H7 (cell line): Measurements from ENCODE around the gene IKZF1. TPM values are rescaled to one million over a fixed set of nuclear protein-coding genes. Genes with fewer than 3 reads are reported as not detected.

Experiments used
- DNase-seq: peaks from one replicate; pipeline ENCODE4 v3.0.0; 2012
- H3K27me3 ChIP-seq: 2 replicates; pipeline ENCODE4 v1.6.0; 2011; ENCODE audit warnings: mild to moderate bottlenecking, low read length; ENCODE audit not compliant: control insufficient read depth, insufficient read depth
- H3K36me3 ChIP-seq: replicated peaks from 2 replicates; pipeline ENCODE4 v1.5.1; 2011; ENCODE audit warnings: low read length; ENCODE audit not compliant: control insufficient read depth, insufficient read depth
- H3K4me3 ChIP-seq: 2 replicates; pipeline ENCODE4 v1.5.1; 2011; ENCODE audit warnings: low read depth, mild to moderate bottlenecking, control low read depth, low read length, moderate library complexity; ENCODE audit not compliant: insufficient read depth
- total RNA-seq: library from RNA; depleted of rRNA; stranded (reverse); fragments of >200 nt; shearing (Covaris generic); gene quantifications from 2 replicates; pipeline ENCODE4 v1.2.3, GENCODE V29; 2014

The IKZF1 gene
- total RNA-seq, 1 experiment from 2014 or later = 1.4 TPM

DNA sequence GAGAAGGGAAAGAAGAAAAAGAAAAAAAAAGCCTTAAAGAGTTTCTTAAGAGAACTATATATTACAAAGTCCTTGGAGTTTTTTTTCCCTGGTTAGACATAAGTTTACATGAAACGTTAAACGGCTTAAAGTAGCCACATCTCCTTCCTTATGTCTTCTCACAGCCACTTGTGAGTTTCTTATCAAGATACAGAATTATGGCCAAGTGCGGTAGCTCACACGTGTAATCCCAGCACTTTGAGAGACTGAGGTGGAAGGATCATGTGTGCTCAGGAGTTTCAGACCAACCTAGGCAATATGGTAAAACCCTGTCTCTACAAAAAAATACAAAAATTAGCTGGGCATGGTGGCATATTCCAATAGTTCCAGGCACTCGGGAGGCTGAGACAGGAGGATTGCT lies 54.3 kb downstream of the IKZF1 start:
- Histone ChIP-seq H3K36me3 (no peaks in the 10 kb centered on the region), H3K4me3 (no peak overlapping the region), H3K27me3 (no peaks in the 10 kb centered on the region)
- no peak for DNase-seq

DNA sequence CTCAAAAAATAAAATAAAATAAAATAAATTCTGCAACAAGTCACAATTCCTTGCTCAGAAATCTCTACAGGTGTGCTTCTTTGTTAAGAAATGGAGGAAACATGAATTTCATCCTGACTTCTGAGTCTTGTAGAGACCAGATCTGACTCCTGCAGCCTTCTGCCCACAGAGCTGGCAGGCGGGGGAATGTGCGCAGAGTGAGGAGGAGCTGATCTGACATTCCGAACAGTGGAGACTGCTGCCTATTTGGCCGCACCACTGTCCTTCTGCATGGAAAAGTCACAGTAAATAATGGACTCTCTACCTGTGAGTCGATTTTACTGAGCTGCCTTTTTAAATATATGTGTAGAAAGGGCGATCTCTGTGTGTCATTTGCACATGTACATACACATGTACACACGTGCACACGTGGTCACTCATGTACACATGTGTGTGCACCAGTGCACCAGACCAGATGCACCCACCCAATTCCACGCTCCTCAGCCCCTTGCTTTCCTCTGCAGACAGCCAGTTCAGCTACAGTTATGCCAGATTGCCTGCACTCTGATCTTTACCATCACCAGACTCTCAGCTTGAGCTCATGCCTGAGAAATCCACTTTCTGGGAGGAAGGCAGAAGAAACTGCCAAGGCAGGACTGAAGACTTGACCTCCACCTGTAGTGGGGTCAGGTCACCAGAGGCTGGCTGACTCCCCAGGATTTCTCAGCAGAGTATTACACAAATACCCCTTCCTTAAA lies 54.9 kb downstream of the IKZF1 start:
- Histone ChIP-seq H3K36me3 (no peaks in the 10 kb centered on the region), H3K4me3 (no peak overlapping the region), H3K27me3 (no peaks in the 10 kb centered on the region)
- no peak for DNase-seq

DNA sequence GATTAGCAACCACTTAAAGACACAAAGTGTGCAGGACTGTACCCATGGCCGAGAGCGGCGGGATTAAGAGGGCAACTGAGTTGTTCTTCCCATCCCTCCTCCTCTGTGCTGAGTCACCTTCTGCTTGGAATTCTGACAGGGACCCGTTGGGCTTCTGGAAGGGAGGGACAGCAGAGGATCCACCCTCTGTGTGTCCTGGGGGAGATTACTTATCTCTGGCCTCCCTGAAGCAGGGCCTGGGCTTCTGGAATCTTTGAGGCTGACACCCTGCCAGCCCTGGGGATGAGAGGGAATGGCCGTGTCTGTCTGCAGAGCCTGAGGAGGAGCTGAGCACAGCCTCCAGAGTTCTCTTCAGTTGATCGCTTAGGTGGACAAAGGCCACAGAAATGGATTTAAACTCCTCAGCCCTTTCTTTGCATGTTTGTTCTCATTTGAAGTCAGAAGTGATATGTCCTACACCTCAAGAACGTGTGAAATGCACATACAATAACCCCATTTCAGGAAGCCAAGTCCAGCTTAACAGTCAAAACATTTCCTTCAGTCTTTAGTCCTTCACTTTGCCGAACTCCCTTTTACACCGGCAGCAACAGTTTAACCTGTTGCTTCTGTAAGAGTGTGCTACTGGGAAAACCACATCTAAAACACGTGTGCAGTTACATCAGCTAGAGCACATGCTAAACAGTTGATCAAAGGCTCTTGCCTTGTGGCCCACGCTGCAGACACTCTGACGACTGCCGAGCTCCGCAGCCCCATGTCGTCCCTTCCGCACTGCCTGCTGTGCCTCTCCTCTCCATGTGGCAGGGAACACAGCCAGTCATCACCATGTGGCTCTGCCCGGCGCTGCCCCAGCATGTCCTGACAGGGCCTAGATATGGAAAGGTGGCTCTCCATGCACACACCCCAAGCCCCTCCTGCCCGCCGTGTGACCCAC lies 55.7 kb downstream of the IKZF1 start:
- no peak for DNase-seq
- H3K27me3 ChIP-seq = no peaks in the 10 kb centered on the region
- no peak overlapping the region for H3K4me3 ChIP-seq
- H3K36me3 ChIP-seq = no peaks in the 10 kb centered on the region

DNA sequence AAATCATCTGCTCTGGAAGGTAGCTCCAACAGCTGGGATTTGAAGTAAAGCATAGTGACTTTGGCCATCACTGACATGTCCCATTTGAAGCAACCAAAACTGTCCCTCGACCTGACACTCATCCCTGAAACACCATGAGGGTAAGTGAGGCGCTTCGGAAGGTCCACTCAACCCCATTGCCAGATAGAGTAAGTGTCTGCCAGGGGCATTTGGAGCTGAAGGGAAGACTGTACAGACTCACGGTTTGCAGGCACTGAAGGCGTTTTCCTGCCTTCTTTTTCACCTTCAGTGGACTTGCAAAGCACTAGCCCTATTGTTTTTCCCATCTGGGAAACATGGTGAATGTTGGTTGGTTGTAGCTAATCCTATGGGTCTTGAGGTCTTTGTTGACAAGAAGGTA lies 57.6 kb downstream of the IKZF1 start:
- H3K4me3 ChIP-seq = no peak overlapping the region
- H3K27me3 ChIP-seq = no peaks in the 10 kb centered on the region
- no peak for DNase-seq
- H3K36me3 ChIP-seq = no peaks in the 10 kb centered on the region

DNA sequence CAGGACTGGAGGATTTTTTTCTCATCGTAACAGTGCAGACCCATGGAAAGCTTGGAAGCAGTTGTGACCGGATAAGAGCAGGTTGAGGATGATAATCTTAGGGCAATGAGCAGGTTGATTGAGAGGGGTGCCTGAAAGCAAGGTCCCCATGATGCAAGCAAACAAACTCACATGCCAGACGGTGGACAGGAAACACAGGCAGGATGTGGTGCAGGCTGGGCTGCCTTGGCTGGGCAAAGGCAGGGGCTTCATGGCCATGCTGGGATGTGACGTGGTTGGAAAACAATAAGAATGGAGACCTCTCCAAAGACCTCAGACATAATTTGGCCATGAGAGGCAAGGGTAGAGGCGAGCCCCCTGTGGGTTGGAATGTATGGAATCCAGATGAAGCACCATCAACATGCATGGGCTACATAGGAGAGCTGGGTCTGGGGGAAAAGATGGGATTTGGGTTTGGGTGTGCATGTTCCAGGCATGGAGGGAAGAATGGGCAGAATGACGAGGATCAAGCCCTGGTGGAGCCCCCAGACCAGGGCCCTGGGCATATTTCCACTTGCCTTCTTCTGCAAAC lies 58.3 kb downstream of the IKZF1 start:
- no peaks in the 10 kb centered on the region for H3K36me3 ChIP-seq
- no peak for DNase-seq
- no peaks in the 10 kb centered on the region for H3K27me3 ChIP-seq
- no peak overlapping the region for H3K4me3 ChIP-seq

DNA sequence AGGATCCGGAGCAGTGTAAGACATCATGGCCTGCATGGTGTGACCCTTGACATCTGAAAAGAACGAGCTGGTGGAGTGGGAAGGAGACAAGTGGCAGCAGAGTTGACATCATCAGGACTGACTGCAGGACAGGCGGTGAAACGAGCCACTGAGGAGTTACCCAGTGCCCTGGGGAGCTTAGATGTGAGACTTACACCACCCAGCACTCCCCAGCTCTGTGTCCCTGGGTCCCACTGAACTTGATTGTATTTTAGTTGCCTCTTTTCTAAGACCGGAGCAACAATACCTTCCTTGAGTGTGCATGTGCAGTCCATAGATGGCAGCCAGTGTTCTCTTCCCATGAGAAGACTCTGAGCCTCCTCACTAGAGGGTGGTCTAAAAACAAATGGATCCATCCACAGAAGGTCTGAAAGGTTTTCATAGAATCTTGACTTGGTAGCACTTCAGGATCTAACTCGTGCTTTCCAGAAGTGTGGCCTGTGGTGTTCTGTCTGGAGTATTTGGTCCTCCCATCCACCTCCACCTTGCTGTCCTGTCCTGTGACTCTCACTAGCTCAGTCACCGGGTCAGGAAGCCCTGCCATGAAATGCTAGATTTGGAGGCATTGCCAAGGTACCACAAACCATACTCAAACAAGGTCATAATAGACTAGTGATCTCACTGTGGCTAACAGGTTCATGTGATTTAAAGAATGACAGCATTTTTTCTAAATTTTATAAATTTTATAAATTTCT lies 59.0 kb downstream of the IKZF1 start:
- DNase-seq = no peak
- no peaks in the 10 kb centered on the region for H3K27me3 ChIP-seq
- no peak overlapping the region for H3K4me3 ChIP-seq
- no peaks in the 10 kb centered on the region for H3K36me3 ChIP-seq

DNA sequence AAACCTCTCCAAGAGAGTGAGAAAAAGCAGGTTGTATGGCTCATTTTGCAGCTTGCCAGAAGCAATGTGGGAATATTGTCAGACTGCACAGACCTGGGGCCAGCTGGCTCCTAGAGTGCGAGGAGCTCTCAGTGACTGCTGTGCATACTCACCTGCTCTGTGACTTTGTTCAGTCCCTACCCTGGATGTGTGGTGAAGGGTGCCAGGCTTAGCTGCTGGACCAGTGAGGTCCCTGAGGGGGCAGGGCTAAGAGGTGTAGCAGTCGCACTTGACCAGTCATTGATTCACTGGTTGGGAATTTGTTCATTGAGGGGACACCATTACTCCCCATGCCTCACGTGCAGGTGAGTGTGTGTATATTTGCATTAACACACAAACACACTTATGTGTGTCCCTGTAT lies 60.1 kb downstream of the IKZF1 start:
- no peak for DNase-seq
- Histone ChIP-seq H3K27me3 (no peaks in the 10 kb centered on the region), H3K4me3 (no peak overlapping the region), H3K36me3 (no peaks in the 10 kb centered on the region)

DNA sequence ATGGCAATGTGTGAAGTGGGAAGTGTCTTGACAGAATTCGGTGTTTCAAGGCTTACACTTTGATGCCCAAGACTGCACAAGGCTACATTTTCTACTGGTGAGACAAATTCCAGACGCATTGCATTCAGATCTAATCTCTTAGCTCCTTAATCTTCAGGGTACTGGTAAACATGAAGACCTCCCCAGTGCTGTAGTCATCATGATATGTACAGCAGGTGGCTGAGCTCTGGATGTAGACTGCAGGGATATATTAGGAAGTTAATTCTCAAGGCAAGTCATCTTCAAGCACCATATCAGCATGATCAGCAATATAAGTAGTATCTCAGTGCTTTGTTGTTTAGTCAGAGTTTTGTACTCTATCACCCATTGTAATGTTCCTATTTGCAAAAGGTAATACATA lies 61.8 kb downstream of the IKZF1 start:
- H3K36me3 ChIP-seq = no peaks in the 10 kb centered on the region
- no peaks in the 10 kb centered on the region for H3K27me3 ChIP-seq
- H3K4me3 ChIP-seq = no peak overlapping the region
- no peak for DNase-seq

DNA sequence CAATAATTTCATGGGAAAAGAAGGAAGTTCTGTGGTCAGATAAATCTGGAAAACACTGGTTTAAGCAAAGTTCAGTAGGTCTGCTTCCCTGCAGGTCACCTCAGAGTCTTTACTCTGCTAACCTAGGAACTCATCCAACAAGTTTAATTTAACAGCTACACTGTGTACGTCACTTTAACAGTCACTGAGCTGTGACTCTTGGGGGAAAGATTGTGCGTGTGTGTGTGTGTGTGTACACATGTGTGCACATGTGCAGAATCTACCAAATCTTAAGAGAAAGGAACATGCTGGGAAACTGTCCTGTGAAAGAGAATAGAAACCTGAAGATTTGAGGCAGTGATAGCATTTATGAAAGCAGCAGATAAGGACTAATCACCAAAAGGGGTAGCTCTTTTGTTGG lies 62.6 kb downstream of the IKZF1 start:
- no peaks in the 10 kb centered on the region for H3K27me3 ChIP-seq

DNA sequence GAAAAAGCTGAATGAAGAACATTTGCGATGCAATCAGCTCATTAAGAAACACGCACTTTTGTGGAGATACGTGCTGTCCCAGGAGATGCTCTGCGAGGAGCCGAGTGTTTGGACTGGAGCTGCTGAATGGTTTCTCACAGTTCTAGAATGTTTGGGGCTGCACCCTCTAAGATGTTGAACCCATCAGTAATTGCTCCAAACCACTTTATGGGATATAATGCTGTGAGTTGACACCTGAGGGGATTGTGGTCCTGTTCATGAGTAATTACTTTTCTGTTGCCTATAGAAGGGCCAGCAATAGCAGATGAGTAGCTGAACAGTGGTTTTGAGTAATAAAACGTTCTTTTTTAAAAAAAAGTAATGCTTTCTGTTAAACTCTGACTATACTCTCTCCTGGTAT lies 63.1 kb downstream of the IKZF1 start:
- H3K36me3 ChIP-seq = no peaks in the 10 kb centered on the region
- no peaks in the 10 kb centered on the region for H3K27me3 ChIP-seq
- DNase-seq = no peak
- H3K4me3 ChIP-seq = no peak overlapping the region

More for the DNA sequence above, 62.6 kb downstream of the IKZF1 start:
- no peak overlapping the region for H3K4me3 ChIP-seq
- DNase-seq = no peak
- H3K36me3 ChIP-seq = no peaks in the 10 kb centered on the region

DNA sequence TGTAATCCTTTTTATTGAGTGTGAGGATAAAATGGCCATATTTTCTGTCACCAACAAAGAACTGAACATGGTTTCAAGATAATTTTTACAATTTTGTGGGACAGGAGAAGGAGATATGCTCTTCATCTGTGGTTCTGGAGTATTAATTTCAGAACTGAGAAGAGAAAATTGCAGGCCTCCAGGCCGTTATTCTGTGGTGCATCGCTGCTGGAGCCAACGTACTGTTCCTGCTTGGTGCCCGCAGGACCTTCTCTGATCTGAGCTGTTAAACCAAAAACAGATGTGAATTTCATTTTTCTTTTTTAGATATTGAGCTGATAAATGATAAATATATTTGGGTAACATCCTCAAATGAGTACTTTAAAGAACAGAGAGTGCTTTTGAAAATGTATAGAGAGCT lies 63.9 kb downstream of the IKZF1 start:
- Histone ChIP-seq H3K4me3 (no peak overlapping the region), H3K36me3 (no peaks in the 10 kb centered on the region), H3K27me3 (no peaks in the 10 kb centered on the region)
- DNase-seq = no peak

DNA sequence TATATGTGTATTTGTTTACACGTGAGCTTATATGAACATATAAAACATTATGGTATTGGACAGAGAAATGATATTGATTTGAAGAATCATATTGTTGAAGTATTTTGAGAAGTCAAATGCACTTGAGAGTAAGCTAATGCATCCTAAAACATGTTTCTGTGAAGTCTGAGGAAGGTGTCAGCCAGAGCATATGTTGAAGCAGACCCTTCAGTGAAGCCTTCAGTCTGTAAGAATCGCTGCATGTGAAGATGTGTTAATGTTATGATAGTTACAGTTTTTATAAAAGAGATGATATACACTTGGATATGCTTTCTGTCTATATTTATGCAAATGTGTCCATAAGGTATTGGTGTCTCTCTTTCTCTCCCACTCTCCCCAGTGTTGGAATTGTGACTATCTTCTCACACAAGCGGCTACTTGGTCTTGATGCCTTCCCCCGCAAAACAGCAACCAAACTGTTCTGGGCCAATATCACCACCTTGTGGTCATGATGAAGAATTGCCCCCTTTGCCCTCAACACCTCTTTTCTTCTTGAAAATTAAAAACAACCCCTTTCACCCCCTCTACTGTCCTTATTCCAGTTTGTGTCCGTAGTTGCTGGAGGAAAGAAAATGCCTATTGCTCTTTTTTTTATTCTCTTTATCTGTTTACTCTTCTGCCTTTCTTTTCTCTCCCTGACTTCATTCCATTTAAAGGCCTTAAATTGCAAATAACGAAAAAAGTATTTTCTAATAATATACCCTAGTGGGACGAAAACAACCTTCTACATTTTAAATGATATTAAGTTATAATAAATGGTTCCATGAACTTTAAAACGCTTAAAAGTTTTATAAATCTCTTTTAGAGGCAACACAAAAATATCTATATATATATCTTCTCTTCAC lies 64.9 kb downstream of the IKZF1 start:
- Histone ChIP-seq H3K36me3 (no peaks in the 10 kb centered on the region), H3K27me3 (no peaks in the 10 kb centered on the region), H3K4me3 (no peak overlapping the region)
- peak; percentile 72 for DNase-seq

DNA sequence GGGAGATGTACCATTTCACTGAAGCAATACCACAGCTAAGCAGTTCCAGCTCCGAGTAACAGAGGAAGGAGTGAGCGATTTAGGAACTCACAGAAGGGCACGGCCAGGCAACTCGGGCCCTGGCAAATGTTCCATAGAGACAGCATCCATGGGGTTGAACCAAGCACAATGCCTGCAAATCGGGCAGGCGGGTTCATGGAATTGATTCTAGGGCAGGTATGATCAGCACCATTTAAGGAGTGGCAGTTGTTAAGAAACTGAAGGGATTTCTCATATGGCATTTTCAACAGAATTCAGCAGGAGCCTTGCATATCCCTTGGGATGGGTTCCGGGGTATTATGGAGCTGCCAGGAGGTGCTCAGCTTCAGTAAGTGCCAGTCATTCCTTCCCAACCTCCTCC lies 66.4 kb downstream of the IKZF1 start:
- no peaks in the 10 kb centered on the region for H3K36me3 ChIP-seq
- no peak for DNase-seq
- no peak overlapping the region for H3K4me3 ChIP-seq
- H3K27me3 ChIP-seq = no peaks in the 10 kb centered on the region
